Measurements from ENCODE around the gene ZFP36L1. TPM values are rescaled to one million over a fixed set of nuclear protein-coding genes. Genes with fewer than 3 reads are reported as not detected.

ZFP36L1 gene, protein sequence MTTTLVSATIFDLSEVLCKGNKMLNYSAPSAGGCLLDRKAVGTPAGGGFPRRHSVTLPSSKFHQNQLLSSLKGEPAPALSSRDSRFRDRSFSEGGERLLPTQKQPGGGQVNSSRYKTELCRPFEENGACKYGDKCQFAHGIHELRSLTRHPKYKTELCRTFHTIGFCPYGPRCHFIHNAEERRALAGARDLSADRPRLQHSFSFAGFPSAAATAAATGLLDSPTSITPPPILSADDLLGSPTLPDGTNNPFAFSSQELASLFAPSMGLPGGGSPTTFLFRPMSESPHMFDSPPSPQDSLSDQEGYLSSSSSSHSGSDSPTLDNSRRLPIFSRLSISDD
- 100 to 1,000 TPM; 125 to 253 (median 196) TPM for total RNA-seq

DNA sequence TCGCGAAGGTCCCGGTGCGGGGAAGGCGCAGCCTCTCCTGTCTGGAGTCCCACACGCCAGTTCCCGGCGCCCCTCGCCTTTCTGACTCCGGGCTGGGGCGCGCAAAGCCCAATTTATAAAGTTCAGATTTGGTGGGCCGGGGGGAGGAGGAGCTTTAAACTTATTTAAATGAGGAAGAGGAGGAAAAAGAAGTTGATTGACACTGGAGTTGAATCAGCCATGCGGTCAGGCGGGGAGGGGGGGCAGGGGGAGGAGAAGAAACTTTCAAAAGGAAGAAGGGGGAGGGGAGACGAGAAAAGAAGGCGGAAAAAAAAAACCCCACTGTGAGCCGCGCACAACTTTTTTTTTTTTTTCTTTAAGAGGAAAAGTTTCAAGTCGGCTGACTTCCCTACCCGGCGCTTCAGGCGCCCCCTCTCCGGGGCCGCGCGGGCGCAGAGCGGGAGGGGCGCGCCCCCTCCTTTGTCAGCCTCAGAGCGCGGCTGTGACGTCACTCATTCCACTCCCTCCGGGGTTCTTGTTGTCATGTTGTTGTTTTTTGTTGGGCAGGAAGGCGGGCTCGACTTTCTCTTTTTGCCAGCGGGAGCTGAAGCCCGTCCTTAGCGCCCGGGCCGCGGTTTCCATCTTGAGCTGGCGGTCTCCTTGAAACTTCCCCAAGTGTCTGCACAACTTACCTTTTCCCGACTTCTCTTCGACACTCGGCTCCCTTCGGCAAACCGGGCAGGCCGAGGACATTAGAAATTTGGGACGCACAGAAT, at the start of gene ZFP36L1:
ZFP36L1 (minus strand) TSS at position 89 of the 755 bp plus-strand sequence. CDS start 129 bp downstream, outside the sequence.
- TF ChIP-seq, protein P1, sequence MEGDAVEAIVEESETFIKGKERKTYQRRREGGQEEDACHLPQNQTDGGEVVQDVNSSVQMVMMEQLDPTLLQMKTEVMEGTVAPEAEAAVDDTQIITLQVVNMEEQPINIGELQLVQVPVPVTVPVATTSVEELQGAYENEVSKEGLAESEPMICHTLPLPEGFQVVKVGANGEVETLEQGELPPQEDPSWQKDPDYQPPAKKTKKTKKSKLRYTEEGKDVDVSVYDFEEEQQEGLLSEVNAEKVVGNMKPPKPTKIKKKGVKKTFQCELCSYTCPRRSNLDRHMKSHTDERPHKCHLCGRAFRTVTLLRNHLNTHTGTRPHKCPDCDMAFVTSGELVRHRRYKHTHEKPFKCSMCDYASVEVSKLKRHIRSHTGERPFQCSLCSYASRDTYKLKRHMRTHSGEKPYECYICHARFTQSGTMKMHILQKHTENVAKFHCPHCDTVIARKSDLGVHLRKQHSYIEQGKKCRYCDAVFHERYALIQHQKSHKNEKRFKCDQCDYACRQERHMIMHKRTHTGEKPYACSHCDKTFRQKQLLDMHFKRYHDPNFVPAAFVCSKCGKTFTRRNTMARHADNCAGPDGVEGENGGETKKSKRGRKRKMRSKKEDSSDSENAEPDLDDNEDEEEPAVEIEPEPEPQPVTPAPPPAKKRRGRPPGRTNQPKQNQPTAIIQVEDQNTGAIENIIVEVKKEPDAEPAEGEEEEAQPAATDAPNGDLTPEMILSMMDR (IDR thresholded peaks at IDR 0.05; ENCODE audit: low read depth), result no peak

GRCh38 chr14:68842298-68842697, 49.4 kb upstream of the ZFP36L1 start:
- TF ChIP-seq, protein P1 (IDR thresholded peaks at IDR 0.05; ENCODE audit: low read depth), result no peak

- TF ChIP-seq, protein P1 (IDR thresholded peaks at IDR 0.05; ENCODE audit: low read depth), result no peak
Observed at GRCh38 chr14:68841016-68841809, 48.3 kb upstream of the ZFP36L1 start.

- TF ChIP-seq, protein P1 (IDR thresholded peaks at IDR 0.05; ENCODE audit: low read depth), result no peak
Observed at GRCh38 chr14:68840454-68840853, 47.6 kb upstream of the ZFP36L1 start.

DNA sequence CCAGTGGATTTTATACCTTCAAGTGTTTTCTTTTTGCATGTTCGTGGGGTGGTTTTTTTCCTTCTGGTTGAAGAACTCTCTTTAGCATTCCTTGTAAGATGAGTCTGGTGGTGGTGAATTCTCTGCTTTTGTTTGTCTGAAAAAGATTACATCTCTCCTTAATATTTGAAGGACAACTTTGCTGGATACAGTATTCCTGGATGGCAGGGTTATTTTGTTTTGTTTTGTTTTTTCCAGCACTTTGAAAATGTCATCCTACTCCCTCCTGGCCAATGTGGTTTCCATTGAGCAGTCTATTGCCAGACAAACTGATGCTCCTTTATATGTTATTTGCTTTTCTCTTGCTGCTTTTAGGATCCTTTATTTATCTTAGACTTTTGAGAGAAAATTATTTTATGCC, 43.2 kb upstream of the ZFP36L1 start:
- TF ChIP-seq, protein P1 (IDR thresholded peaks at IDR 0.05; ENCODE audit: low read depth), result no peak

GRCh38 chr14:68834816-68835215, 41.9 kb upstream of the ZFP36L1 start:
- TF ChIP-seq, protein P1 (IDR thresholded peaks at IDR 0.05; ENCODE audit: low read depth), result no peak

Measured in subcutaneous adipose tissue (tissue), 4 donors.